ENCODE data around the gene TMEM52B. TPM values are rescaled to one million over a fixed set of nuclear protein-coding genes. Genes with fewer than 3 reads are reported as not detected.

Gene TMEM52B
- total RNA-seq, 3 donors from 2014 or later = 0.33 to 0.44 TPM; not detected in 1

DNA sequence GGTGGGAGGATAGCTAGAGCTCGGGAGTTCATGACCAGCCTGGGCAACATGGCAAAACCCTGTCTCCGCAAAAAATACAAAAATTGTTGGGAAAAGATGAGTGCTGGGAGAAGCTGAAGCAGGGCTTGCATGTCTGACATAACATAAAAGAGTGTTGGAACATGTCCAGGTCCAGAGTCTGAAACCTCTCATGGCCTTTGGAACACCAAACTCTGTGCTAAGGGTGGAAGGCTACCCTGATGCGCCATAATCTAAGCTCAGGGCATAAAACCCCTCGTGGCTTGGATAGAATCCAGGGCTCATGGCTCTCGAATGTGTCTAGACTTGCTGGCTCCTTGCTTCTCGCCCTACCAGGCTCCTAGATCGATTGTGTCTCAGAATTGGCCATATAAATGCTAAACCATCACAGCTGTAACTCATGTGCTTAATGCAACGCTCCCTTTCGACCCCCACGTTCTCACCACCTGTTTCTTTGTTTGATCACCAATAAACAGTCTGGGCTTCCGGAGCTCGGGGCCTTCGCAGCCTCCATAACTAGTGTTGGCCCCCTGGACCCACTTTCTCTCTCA is 42.1 kb upstream of the TMEM52B start:
- Histone ChIP-seq H3K36me3 (no peaks in the 10 kb centered on the region), H3K4me1 (no peaks in the 10 kb centered on the region), H3K27ac (no peak overlapping the region), H3K9me3 (no peaks in the 10 kb centered on the region), H3K27me3 (no peaks in the 10 kb centered on the region), H3K4me3 (no peak overlapping the region)
- TF ChIP-seq POLR2AphosphoS5 (IDR thresholded peaks at IDR 0.05) = no peak
- no peak for TF ChIP-seq POLR2A (IDR thresholded peaks at IDR 0.05)
- TF ChIP-seq, protein P1, sequence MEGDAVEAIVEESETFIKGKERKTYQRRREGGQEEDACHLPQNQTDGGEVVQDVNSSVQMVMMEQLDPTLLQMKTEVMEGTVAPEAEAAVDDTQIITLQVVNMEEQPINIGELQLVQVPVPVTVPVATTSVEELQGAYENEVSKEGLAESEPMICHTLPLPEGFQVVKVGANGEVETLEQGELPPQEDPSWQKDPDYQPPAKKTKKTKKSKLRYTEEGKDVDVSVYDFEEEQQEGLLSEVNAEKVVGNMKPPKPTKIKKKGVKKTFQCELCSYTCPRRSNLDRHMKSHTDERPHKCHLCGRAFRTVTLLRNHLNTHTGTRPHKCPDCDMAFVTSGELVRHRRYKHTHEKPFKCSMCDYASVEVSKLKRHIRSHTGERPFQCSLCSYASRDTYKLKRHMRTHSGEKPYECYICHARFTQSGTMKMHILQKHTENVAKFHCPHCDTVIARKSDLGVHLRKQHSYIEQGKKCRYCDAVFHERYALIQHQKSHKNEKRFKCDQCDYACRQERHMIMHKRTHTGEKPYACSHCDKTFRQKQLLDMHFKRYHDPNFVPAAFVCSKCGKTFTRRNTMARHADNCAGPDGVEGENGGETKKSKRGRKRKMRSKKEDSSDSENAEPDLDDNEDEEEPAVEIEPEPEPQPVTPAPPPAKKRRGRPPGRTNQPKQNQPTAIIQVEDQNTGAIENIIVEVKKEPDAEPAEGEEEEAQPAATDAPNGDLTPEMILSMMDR (IDR thresholded peaks at IDR 0.05) = no peak
- intact Hi-C loops (cut with DNase I; ENCODE audit: low total_unique reads) = loop anchor here (5.0 to 10.0 kb wide), 2 partner anchors 102 to 189 kb away; partner anchors contain the start of gene CLEC9A
- DNase-seq (ENCODE audit: low spot score in 2 of 2) = no peak

DNA sequence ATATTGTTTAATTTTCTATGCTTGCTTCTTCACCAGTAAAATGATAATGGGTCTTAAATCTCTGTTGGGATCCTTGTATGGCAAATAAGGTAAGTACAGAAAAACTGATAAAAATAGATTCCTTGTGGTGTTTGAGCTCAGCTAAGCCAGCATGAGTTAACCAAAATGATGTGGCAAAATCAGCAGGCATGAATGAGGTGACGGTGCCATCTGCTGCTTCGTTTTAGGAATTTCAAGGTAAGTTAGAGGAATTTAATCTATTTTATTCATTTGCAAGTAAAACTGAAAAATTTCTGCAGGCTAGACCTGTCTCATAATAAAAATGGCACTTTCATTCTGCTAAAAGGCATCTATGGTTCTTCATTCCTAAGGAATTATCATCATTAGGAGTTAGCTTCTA is 38.8 kb upstream of the TMEM52B start:
- DNase-seq (ENCODE audit: low spot score in 2 of 2) = no peak
- no peaks in the 10 kb centered on the region for H3K36me3 ChIP-seq
- no peak overlapping the region for H3K27ac ChIP-seq
- intact Hi-C loops (cut with DNase I; ENCODE audit: low total_unique reads) = no loop called here
- TF ChIP-seq POLR2AphosphoS5 (IDR thresholded peaks at IDR 0.05) = no peak
- TF ChIP-seq, protein P1 (IDR thresholded peaks at IDR 0.05) = peak in 2 of 3 donors; percentile 63 to 71
- H3K4me3 ChIP-seq = no peak overlapping the region
- no peaks in the 10 kb centered on the region for H3K4me1 ChIP-seq
- no peaks in the 10 kb centered on the region for H3K27me3 ChIP-seq
- H3K9me3 ChIP-seq = no peaks in the 10 kb centered on the region

DNA sequence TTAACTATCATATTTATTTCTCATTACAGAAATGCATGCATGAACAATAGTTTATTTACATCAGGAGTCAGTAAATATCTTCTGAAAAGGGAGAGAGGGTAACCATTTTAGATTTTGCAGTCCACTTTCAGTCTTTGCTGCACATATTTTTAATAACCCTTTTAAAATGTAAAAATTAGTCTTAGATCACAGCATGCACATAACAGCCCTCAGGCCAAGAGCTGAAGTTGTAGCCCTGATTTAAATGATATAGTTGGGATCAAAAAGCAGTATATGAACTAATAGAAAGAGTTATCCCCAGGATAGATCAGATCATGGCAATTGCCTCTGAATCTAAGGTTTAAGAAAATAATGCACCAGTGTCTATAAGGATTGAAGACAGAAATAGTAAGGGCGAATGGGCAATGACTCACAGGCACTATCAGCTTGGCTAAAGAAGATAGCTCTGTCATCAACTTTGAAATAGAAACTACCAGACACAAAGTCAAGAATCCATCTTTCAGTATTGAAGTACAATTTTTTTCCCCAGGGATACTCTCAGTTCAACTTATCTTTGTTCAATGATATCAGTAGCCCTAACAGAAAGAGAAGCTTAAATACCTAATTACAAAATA is 35.7 kb upstream of the TMEM52B start:
- no peaks in the 10 kb centered on the region for H3K36me3 ChIP-seq
- no peak overlapping the region for H3K4me3 ChIP-seq
- no peaks in the 10 kb centered on the region for H3K27me3 ChIP-seq
- no peak overlapping the region for H3K27ac ChIP-seq
- H3K4me1 ChIP-seq = no peaks in the 10 kb centered on the region
- intact Hi-C loops (cut with DNase I; ENCODE audit: low total_unique reads) = no loop called here
- TF ChIP-seq POLR2AphosphoS5 (IDR thresholded peaks at IDR 0.05) = no peak
- TF ChIP-seq, protein P1 (IDR thresholded peaks at IDR 0.05) = no peak
- no peak for TF ChIP-seq POLR2A (IDR thresholded peaks at IDR 0.05)
- no peak for DNase-seq (ENCODE audit: low spot score in 2 of 2)
- H3K9me3 ChIP-seq = no peaks in the 10 kb centered on the region

DNA sequence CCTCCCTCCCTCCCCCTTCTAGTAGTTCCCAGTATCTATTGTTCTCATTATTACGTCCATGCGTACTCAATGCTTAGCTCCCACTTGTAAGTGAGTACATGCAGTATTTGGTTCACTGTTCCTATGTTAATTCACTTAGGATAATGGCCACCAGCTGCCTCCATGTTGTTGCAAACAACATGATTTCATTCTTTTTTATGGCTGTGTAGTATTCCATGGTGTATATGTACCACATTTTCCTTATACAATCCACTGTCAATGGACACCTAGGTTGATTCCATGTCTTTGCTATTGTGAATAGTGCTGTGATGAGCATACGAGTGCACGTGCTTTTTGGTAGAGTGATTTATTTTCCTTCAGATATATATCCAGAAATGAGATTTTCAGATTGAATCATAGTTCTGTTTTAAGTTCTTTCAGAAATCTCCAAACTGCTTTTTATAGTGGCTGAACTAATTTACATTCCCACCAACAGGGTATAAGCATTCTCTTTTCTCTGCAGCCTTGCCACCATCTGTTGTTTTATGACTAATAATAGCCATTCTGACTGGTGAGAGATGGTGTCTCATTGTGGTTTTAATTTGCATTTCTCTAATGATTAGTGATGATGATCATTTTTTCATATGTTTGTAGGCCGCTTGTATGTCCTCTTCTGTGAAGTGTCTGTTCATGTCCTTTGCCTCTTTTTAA is 31.0 kb upstream of the TMEM52B start:
- no peak for DNase-seq (ENCODE audit: low spot score in 2 of 2)
- no peak overlapping the region for H3K4me3 ChIP-seq
- H3K9me3 ChIP-seq = no peaks in the 10 kb centered on the region
- intact Hi-C loops (cut with DNase I; ENCODE audit: low total_unique reads) = no loop called here
- no peaks in the 10 kb centered on the region for H3K36me3 ChIP-seq
- TF ChIP-seq POLR2A (IDR thresholded peaks at IDR 0.05) (no peak), POLR2AphosphoS5 (IDR thresholded peaks at IDR 0.05) (no peak)
- TF ChIP-seq, protein P1 (IDR thresholded peaks at IDR 0.05) = no peak
- no peak overlapping the region for H3K27ac ChIP-seq
- no peaks in the 10 kb centered on the region for H3K27me3 ChIP-seq
- H3K4me1 ChIP-seq = no peaks in the 10 kb centered on the region

DNA sequence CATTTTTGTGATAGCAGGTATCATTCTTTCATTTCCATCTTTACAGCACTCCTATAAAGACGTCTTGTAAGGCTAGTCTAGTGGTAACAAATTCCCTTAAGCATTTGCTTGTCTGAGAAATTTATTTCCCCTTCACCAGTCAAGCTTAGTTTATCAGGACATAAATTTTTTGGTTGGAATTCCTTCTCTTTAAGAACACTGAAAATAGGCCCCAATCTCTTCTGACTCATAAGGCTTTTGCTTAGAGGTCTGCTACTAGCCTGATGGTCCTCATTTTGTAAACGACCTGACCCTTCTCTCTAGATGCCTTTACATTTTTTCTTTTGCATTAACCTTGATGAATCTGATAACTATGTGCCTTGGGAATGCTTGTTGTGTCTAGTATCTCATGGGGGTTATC is 27.2 kb upstream of the TMEM52B start:
- Histone ChIP-seq H3K4me1 (no peaks in the 10 kb centered on the region), H3K27me3 (no peaks in the 10 kb centered on the region), H3K4me3 (no peak overlapping the region), H3K36me3 (no peaks in the 10 kb centered on the region), H3K27ac (no peak overlapping the region), H3K9me3 (no peaks in the 10 kb centered on the region)
- no peak for TF ChIP-seq POLR2AphosphoS5 (IDR thresholded peaks at IDR 0.05)
- TF ChIP-seq, protein P1 (IDR thresholded peaks at IDR 0.05) = no peak
- no peak for TF ChIP-seq POLR2A (IDR thresholded peaks at IDR 0.05)
- intact Hi-C loops (cut with DNase I; ENCODE audit: low total_unique reads) = no loop called here
- no peak for DNase-seq (ENCODE audit: low spot score in 2 of 2)

Measured in breast epithelium (tissue), 4 donors.